ENCODE measurements around the gene VOPP1. TPM values are rescaled to one million over a fixed set of nuclear protein-coding genes. Genes with fewer than 3 reads are reported as not detected.

VOPP1 gene
- total and polyA plus RNA-seq, 2 donors (not counting 1 experiment from before 2014, with no cell fraction given) = 52.1 to 70.7 TPM

- H3K79me2 ChIP-seq (ENCODE audit: control insufficient read depth, insufficient read depth, low read length) = peaks cover 35% of the 10 kb centered on the region
- DNase-seq (ENCODE audit: low read depth in 2 of 2) = peak; percentile 12 to 39
Measured at GRCh38 chr7:55539380-55539779, 32.9 kb downstream of the VOPP1 start.

GRCh38 chr7:55538538-55538937 lies 33.8 kb downstream of the VOPP1 start:
- Histone ChIP-seq H3K4me1 (ENCODE audit: control insufficient read depth, extremely low read depth, insufficient read depth, low read length) (peaks cover 18% of the 10 kb centered on the region), H3K27me3 (ENCODE audit: control insufficient read depth, insufficient read depth, low read length) (no peaks in the 10 kb centered on the region), H2AFZ (ENCODE audit: low read length) (no peak overlapping the region), H3K9me3 (ENCODE audit: control insufficient read depth, insufficient read depth, low read depth, low read length) (no peaks in the 10 kb centered on the region), H3K36me3 (ENCODE audit: control insufficient read depth, insufficient read depth, low read length) (no peaks in the 10 kb centered on the region), H4K20me1 (ENCODE audit: control insufficient read depth, extremely low read depth, insufficient read depth, low read length) (peaks cover 3% of the 10 kb centered on the region), H3K9ac (ENCODE audit: insufficient read depth, low read length) (no peak overlapping the region), H3K4me2 (ENCODE audit: extremely low read depth, insufficient read depth, low read length) (no peak overlapping the region), H3K27ac (ENCODE audit: insufficient read depth, low read length) (no peak overlapping the region), H3K79me2 (ENCODE audit: control insufficient read depth, insufficient read depth, low read length) (peaks cover 35% of the 10 kb centered on the region), H3K4me3 (replicated peaks in 1 of 4; ENCODE audit: control extremely low read depth in 1 of 4, insufficient read depth in 1 of 4, low read depth in 3 of 4, low read length in 4 of 4) (no peak overlapping the region)
- TF ChIP-seq EZH2 (IDR thresholded peaks at IDR 0.05; ENCODE audit: low read length, missing control alignments) (no peak), CTCF (conservative IDR thresholded peaks at IDR 0.05 in 1 of 2, IDR thresholded peaks at IDR 0.05 in 1 of 2; ENCODE audit: low read depth in 1 of 2, low read length in 2 of 2) (no peak)
- DNase-seq (ENCODE audit: low read depth in 2 of 2) = peak; percentile 91 to 98

More at GRCh38 chr7:55539380-55539779, 32.9 kb downstream of the VOPP1 start:
- TF ChIP-seq CTCF (conservative IDR thresholded peaks at IDR 0.05 in 1 of 2, IDR thresholded peaks at IDR 0.05 in 1 of 2; ENCODE audit: low read depth in 1 of 2, low read length in 2 of 2) (no peak), EZH2 (IDR thresholded peaks at IDR 0.05; ENCODE audit: low read length, missing control alignments) (no peak)
- no peaks in the 10 kb centered on the region for H3K9me3 ChIP-seq (ENCODE audit: control insufficient read depth, insufficient read depth, low read depth, low read length)
- no peak overlapping the region for H3K4me3 ChIP-seq (replicated peaks in 1 of 4; ENCODE audit: control extremely low read depth in 1 of 4, insufficient read depth in 1 of 4, low read depth in 3 of 4, low read length in 4 of 4)
- H3K4me2 ChIP-seq (ENCODE audit: extremely low read depth, insufficient read depth, low read length) = no peak overlapping the region
- no peaks in the 10 kb centered on the region for H3K36me3 ChIP-seq (ENCODE audit: control insufficient read depth, insufficient read depth, low read length)
- H2AFZ ChIP-seq (ENCODE audit: low read length) = no peak overlapping the region
- H4K20me1 ChIP-seq (ENCODE audit: control insufficient read depth, extremely low read depth, insufficient read depth, low read length) = peaks cover 3% of the 10 kb centered on the region
- no peak overlapping the region for H3K27ac ChIP-seq (ENCODE audit: insufficient read depth, low read length)
- peaks cover 10% of the 10 kb centered on the region for H3K4me1 ChIP-seq (ENCODE audit: control insufficient read depth, extremely low read depth, insufficient read depth, low read length)
- no peak overlapping the region for H3K9ac ChIP-seq (ENCODE audit: insufficient read depth, low read length)
- no peaks in the 10 kb centered on the region for H3K27me3 ChIP-seq (ENCODE audit: control insufficient read depth, insufficient read depth, low read length)

- H3K4me3 ChIP-seq (replicated peaks in 1 of 4; ENCODE audit: control extremely low read depth in 1 of 4, insufficient read depth in 1 of 4, low read depth in 3 of 4, low read length in 4 of 4) = no peak overlapping the region
- H3K4me1 ChIP-seq (ENCODE audit: control insufficient read depth, extremely low read depth, insufficient read depth, low read length) = peaks cover 25% of the 10 kb centered on the region
- no peaks in the 10 kb centered on the region for H3K9me3 ChIP-seq (ENCODE audit: control insufficient read depth, insufficient read depth, low read depth, low read length)
- no peaks in the 10 kb centered on the region for H3K27me3 ChIP-seq (ENCODE audit: control insufficient read depth, insufficient read depth, low read length)
- peaks cover 37% of the 10 kb centered on the region for H3K79me2 ChIP-seq (ENCODE audit: control insufficient read depth, insufficient read depth, low read length)
- peaks cover 3% of the 10 kb centered on the region for H4K20me1 ChIP-seq (ENCODE audit: control insufficient read depth, extremely low read depth, insufficient read depth, low read length)
- no peaks in the 10 kb centered on the region for H3K36me3 ChIP-seq (ENCODE audit: control insufficient read depth, insufficient read depth, low read length)
- H3K9ac ChIP-seq (ENCODE audit: insufficient read depth, low read length) = no peak overlapping the region
- no peak for DNase-seq (ENCODE audit: low read depth in 2 of 2)
- no peak overlapping the region for H2AFZ ChIP-seq (ENCODE audit: low read length)
- no peak overlapping the region for H3K27ac ChIP-seq (ENCODE audit: insufficient read depth, low read length)
- no peak for TF ChIP-seq EZH2 (IDR thresholded peaks at IDR 0.05; ENCODE audit: low read length, missing control alignments)
- TF ChIP-seq CTCF (conservative IDR thresholded peaks at IDR 0.05 in 1 of 2, IDR thresholded peaks at IDR 0.05 in 1 of 2; ENCODE audit: low read depth in 1 of 2, low read length in 2 of 2) = no peak
- H3K4me2 ChIP-seq (ENCODE audit: extremely low read depth, insufficient read depth, low read length) = no peak overlapping the region
Measured at GRCh38 chr7:55537458-55537990, 34.8 kb downstream of the VOPP1 start.
